Measurements from ENCODE around the gene ZNF526.

The ZNF526 gene

DNA sequence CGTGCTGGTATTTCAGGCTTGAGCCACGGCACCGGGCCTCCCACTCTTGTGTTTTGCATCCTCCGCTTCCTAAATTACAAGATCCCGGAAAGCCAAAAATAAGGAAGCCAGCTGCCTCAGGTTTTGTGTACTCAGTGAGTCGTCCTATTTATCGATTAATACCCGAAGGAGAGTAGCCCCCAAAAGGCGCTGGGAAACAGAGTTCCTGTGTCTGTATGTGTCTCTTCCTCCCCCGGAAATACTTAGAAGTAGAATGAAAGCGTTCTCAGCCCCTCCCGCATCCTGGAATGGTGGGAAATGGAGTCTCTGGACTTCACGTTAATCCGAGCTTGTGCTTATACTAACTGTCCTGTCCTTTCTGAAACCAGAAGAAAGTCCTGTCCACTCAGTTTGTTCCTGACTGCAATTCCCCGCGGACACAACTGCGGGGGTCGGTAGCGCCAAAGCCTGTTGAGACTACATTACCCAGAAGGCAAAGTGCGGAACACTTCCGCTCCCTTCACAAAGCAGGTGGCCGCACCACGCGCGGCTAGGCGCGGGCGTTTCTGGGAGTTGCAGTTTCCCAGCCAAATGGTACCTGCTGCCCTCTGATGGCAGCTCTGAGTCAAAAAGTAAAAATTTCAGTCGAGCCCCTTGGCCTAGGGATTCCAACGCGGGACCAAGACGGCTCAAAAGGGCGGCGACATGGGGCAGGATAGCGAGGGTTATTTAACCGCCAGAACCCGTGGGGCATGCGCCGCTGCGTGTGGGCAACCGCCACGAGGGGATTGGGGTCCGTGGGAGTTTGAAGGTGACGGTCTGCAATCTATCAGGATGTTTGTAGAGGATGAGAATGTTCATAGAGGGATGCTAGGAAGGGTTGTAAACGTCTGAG is 24.5 kb downstream of the ZNF526 start:
- FAIRE-seq (peak; percentile 96), DNase-seq (ENCODE audit: insufficient read length) (peak; percentile 87)
- TF ChIP-seq POLR2A (IDR thresholded peaks at IDR 0.05; ENCODE audit: low read depth, low read length) (no peak; the same call in 1 of the 2 replicates), POLR2AphosphoS5 (IDR thresholded peaks at IDR 0.05; ENCODE audit: low read depth, low read length) (no peak), TAF1 (IDR thresholded peaks at IDR 0.05; ENCODE audit: borderline replicate concordance, low read depth, low read length) (peak; percentile 54; the same call in 1 of the 2 replicates)

DNA sequence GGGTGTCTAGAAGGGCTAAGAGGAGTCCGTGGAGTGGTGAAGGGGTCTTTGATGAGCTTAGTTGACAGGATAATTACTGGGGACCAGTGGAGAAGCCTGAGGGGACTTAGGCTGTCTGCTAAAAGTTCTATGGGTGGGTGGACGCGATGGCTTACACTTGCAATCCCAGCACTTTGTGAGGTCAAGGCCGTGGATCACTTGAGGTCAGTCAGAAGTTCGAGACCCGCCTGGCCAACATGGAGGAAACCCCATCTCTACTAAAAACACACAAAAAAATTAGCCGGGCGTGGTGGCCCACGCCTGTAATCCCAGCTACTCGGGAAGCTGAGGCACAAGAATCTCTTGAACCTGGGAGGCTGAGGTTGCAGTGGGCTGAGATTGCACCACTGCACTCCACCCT is 25.1 kb downstream of the ZNF526 start:
- DNase-seq (ENCODE audit: insufficient read length), result no peak
- FAIRE-seq, result no peak
- no peak for TF ChIP-seq POLR2A (IDR thresholded peaks at IDR 0.05; ENCODE audit: low read depth, low read length)
- no peak for TF ChIP-seq TAF1 (IDR thresholded peaks at IDR 0.05; ENCODE audit: borderline replicate concordance, low read depth, low read length)
- no peak for TF ChIP-seq POLR2AphosphoS5 (IDR thresholded peaks at IDR 0.05; ENCODE audit: low read depth, low read length)

DNA sequence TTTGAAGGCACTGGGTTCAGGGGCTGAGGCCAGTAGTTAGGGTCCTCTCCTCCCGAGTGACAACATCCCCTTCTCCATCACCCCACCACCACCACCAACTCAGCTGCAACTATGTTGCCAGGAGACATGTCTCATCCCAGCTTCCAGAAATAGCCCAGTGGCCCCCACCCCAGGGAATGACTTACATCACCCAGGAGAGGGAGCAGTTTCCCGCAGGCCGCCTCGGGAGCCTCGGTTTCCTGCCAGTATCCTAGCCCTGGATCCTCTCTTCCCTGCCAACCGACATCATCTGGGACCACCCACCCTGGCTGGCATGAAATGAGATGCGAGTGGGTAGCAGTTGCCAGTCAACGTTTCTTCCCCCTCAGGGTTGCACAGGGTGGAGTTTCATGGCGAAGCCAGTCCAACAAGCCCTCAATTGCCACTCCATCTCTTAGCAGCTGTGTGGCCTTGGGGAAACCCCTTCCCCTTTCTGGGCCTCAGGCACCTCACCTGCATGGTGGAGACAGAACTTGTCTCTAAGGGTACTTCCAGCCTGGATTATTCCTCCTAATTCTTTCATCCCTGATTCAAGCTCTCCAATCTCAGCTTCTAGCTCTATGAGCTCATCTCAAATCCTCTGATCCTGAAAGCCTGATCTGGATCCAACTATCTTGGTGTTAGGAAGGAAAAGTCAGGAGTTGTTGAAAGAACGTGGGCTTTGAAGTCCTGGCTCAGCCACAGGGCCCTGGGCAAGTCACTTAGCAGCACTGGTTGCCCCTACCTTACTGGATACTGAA is 26.2 kb downstream of the ZNF526 start:
- DNase-seq (ENCODE audit: insufficient read length), result no peak
- no peak for FAIRE-seq
- TF ChIP-seq TAF1 (IDR thresholded peaks at IDR 0.05; ENCODE audit: borderline replicate concordance, low read depth, low read length), result no peak
- TF ChIP-seq POLR2AphosphoS5 (IDR thresholded peaks at IDR 0.05; ENCODE audit: low read depth, low read length), result no peak
- no peak; the same call in 1 of the 2 replicates for TF ChIP-seq POLR2A (IDR thresholded peaks at IDR 0.05; ENCODE audit: low read depth, low read length)

DNA sequence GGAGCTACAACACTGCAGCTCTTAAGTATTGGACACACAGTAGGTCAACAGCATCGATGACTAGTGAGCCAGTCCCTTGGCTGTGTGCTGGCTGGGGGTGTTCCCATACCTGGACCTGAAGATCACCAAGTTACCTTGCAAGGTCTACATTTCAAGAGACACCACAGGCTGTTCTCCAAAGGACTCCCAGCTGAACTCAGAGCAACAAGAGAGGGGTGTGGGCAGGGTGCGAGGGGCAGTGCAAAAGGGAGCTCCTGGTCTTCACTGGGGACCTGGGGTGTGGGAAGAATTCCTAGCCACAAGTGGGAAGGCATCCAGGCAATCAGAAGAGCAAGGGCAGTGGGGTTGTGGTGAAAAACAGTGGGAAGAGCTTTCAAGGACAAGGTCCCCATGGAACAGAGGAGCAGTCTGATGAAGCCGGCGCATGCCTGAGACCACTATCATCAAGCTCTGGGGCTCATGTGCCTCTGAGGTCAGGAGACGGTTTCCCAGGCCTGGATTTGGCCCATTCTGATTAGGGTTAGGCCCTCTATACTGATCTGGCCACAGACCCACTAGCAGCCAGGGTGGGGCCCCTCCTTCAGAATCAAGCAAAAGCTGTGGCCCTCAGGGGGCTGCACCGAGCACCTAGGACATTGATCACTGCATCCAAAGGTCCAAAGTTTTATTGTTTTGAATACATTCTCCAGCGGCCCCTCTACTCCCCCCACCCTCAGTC is 27.0 kb downstream of the ZNF526 start:
- TF ChIP-seq POLR2AphosphoS5 (IDR thresholded peaks at IDR 0.05; ENCODE audit: low read depth, low read length) (no peak), POLR2A (IDR thresholded peaks at IDR 0.05; ENCODE audit: low read depth, low read length) (0 out of 2 replicates have a peak, but pooled peaks have one; percentile 18)
- FAIRE-seq (no peak), DNase-seq (ENCODE audit: insufficient read length) (no peak)

DNA sequence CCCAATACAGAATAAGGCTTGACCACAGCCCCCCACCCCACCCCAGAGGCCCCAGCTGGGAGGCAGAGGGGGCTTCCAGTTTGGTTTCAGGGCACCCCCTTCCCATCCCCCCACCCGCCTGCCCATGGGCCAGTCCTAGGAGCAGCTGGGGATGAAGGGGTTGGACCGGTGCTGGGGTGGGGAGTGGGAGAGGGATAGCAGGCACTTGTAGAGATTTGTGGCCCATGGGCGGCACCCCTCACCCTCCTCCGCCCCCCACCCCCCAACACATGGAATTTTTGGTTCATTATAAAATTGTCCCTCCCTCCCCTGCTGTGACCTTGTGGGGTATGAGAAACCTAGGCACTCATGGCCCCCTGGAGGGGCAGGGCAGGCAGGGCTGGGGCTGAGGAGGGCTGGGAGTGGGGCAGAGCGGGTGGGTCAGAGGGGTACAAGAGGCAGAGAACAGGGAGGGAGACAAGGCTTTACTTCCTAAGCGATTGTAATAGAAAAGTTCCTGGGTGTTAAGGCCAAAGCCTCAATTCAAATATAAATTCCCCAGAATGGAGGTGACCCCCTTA is 27.6 kb downstream of the ZNF526 start:
- DNase-seq (ENCODE audit: insufficient read length), result no peak
- TF ChIP-seq TAF1 (IDR thresholded peaks at IDR 0.05; ENCODE audit: borderline replicate concordance, low read depth, low read length) (no peak), POLR2A (IDR thresholded peaks at IDR 0.05; ENCODE audit: low read depth, low read length) (no peak), POLR2AphosphoS5 (IDR thresholded peaks at IDR 0.05; ENCODE audit: low read depth, low read length) (no peak)
- no peak for FAIRE-seq

DNA sequence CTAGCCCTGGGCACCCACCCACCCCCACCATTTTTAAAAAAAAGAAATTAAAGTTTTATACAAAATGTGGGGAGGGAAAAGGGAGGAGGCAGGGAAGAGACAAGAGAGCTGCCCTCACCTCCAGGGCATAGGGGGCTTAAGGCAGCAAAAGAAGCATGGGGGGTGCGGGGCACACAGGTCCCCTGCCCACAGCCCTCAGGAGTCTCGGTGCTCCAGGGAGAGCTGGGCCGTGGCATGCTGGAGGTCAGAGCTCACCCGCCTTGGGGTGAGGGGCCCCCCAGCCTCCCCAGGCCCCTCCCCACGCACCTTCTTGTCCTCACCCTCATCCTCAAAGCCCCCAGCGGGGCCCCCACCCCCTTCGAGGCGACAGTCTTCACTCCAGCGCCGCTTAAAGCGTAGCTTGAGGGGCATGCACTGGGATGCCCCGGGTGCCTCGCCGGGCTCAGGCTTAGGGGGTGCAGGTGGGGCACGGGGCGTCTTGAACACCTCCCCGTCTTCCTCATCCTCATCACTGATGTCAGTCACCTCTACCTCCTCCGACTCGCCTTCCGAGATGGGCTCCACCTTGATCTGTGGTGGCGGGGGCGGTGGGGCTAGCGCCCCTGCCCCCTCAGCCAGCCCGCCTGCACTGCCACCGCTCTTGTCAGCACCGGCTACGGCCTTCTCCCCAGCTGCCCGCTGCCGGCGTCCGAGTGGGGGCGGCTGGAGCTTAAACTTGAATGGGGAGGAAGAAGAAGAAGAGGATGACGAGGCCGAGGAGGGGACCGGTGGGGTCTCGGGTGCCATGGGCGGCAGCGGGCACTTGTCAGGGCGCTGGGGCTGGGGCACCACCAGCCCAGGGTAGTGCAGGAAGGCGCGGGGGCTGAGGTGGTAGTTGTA is 28.4 kb downstream of the ZNF526 start:
- no peak for DNase-seq (ENCODE audit: insufficient read length)
- FAIRE-seq, result no peak
- TF ChIP-seq POLR2AphosphoS5 (IDR thresholded peaks at IDR 0.05; ENCODE audit: low read depth, low read length), result no peak

DNA sequence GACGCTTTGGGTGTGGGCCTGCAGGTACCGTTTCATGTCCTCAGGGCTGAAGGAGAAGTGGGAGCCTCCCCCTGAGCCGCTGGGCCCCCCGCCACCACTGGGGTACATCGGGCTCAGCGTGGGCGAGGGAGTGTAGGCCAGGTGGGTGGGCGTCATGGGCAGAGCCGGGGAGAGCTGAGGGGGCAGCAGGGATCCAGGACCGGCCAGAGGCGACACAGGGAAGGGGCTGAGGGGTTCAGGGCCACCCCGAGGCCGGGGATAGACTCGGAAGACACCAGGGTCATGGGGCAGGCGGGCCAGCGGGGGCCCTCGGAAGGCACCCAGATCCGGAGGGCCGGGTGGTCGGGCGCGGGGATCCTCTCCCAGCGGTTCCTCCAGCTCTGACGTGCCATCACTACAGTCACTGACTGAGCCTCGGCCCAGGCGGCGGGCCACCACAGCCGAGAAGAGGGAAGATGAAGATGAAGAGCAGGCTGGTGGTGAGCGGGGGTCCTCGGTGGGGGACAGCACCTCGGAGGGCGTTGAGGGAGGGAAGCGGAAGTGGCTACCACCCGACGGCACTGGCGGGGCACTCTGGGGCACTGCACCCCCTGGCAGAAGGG is 29.1 kb downstream of the ZNF526 start:
- TF ChIP-seq POLR2AphosphoS5 (IDR thresholded peaks at IDR 0.05; ENCODE audit: low read depth, low read length), result no peak
- no peak for TF ChIP-seq TAF1 (IDR thresholded peaks at IDR 0.05; ENCODE audit: borderline replicate concordance, low read depth, low read length)
- no peak for TF ChIP-seq POLR2A (IDR thresholded peaks at IDR 0.05; ENCODE audit: low read depth, low read length)
- FAIRE-seq, result no peak

DNA sequence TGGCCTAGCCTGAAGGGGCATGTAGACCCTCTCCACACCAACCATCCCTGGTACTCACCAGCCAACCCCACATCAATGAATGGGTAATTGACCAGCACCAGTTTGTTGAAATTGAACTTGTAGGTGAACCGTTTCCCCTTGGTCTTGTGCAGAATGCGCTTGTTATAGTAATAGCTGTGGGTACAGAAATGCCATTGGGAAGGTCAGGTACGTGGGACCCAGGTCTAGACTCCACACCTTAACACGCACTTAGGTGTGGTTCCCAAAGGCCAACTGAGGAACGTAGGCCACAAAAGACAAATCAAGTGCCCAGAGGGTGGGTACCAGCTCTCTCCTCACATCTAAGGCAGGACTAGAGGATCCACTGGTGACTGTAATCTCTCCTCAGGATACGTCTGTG is 29.7 kb downstream of the ZNF526 start:
- FAIRE-seq (no peak), DNase-seq (ENCODE audit: insufficient read length) (no peak)
- no peak for TF ChIP-seq POLR2AphosphoS5 (IDR thresholded peaks at IDR 0.05; ENCODE audit: low read depth, low read length)

More for the DNA sequence above, 29.1 kb downstream of the ZNF526 start:
- DNase-seq (ENCODE audit: insufficient read length), result no peak

DNA sequence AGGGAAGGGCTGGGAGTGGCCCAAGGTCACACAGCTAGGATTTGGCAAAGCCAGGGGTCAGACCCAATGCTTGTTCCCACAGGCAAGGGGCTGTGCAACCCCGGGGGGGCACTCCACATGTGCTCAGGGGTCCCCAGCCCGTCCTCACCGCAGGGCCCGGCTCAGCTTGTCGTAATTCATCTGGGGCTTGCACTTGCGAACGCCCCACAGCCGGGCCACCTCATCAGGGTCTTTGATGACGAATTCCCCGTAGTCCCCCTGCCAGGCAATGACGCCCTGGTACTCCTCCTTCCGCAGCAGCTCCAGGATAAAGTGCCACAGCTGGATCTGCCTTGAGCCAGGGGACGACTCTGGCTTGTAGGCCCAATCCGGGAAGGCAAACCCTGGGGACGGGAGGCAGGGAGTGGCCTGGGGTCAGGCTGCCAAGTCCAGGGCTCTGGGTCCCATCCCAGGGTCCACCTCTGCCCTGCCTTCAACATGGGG is 30.1 kb downstream of the ZNF526 start:
- FAIRE-seq, result no peak
- DNase-seq (ENCODE audit: insufficient read length), result no peak
- TF ChIP-seq TAF1 (IDR thresholded peaks at IDR 0.05; ENCODE audit: borderline replicate concordance, low read depth, low read length) (no peak), POLR2A (IDR thresholded peaks at IDR 0.05; ENCODE audit: low read depth, low read length) (no peak), POLR2AphosphoS5 (IDR thresholded peaks at IDR 0.05; ENCODE audit: low read depth, low read length) (no peak)
